Measurements from ENCODE around the gene BANK1. TPM values are rescaled to one million over a fixed set of nuclear protein-coding genes. Genes with fewer than 3 reads are reported as not detected.

The BANK1 gene
- total and polyA plus RNA-seq, 10 of the 15 experiments (the other 5 are each of a cell fraction or from before 2014, with no cell fraction given), result 0.13 to 2.1 (median 0.42) TPM

DNA sequence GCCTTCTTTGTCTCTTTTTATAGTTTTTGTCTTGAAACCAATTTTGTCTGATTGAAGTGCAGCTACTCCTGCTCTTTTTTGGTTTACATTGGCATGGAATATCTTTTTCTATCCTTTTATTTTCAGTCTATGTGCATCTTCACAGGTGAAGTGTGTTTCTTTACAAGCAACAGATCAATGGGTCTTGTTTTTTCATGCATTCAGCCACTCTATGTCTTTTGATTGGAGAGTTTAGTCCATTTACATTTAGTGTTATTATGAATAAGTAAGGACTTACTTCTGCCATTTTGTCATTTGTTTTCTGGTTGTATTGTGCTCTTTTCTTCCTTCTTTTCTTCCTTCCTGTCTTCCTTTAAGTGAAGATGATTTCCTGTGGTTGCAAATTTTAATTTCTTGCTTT lies 330.3 kb downstream of the BANK1 start (continued):
- TF ChIP-seq, protein P1, sequence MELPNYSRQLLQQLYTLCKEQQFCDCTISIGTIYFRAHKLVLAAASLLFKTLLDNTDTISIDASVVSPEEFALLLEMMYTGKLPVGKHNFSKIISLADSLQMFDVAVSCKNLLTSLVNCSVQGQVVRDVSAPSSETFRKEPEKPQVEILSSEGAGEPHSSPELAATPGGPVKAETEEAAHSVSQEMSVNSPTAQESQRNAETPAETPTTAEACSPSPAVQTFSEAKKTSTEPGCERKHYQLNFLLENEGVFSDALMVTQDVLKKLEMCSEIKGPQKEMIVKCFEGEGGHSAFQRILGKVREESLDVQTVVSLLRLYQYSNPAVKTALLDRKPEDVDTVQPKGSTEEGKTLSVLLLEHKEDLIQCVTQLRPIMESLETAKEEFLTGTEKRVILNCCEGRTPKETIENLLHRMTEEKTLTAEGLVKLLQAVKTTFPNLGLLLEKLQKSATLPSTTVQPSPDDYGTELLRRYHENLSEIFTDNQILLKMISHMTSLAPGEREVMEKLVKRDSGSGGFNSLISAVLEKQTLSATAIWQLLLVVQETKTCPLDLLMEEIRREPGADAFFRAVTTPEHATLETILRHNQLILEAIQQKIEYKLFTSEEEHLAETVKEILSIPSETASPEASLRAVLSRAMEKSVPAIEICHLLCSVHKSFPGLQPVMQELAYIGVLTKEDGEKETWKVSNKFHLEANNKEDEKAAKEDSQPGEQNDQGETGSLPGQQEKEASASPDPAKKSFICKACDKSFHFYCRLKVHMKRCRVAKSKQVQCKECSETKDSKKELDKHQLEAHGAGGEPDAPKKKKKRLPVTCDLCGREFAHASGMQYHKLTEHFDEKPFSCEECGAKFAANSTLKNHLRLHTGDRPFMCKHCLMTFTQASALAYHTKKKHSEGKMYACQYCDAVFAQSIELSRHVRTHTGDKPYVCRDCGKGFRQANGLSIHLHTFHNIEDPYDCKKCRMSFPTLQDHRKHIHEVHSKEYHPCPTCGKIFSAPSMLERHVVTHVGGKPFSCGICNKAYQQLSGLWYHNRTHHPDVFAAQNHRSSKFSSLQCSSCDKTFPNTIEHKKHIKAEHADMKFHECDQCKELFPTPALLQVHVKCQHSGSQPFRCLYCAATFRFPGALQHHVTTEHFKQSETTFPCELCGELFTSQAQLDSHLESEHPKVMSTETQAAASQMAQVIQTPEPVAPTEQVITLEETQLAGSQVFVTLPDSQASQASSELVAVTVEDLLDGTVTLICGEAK (IDR thresholded peaks at IDR 0.05; ENCODE audit: borderline replicate concordance), result no peak
- TF ChIP-seq, protein P2, sequence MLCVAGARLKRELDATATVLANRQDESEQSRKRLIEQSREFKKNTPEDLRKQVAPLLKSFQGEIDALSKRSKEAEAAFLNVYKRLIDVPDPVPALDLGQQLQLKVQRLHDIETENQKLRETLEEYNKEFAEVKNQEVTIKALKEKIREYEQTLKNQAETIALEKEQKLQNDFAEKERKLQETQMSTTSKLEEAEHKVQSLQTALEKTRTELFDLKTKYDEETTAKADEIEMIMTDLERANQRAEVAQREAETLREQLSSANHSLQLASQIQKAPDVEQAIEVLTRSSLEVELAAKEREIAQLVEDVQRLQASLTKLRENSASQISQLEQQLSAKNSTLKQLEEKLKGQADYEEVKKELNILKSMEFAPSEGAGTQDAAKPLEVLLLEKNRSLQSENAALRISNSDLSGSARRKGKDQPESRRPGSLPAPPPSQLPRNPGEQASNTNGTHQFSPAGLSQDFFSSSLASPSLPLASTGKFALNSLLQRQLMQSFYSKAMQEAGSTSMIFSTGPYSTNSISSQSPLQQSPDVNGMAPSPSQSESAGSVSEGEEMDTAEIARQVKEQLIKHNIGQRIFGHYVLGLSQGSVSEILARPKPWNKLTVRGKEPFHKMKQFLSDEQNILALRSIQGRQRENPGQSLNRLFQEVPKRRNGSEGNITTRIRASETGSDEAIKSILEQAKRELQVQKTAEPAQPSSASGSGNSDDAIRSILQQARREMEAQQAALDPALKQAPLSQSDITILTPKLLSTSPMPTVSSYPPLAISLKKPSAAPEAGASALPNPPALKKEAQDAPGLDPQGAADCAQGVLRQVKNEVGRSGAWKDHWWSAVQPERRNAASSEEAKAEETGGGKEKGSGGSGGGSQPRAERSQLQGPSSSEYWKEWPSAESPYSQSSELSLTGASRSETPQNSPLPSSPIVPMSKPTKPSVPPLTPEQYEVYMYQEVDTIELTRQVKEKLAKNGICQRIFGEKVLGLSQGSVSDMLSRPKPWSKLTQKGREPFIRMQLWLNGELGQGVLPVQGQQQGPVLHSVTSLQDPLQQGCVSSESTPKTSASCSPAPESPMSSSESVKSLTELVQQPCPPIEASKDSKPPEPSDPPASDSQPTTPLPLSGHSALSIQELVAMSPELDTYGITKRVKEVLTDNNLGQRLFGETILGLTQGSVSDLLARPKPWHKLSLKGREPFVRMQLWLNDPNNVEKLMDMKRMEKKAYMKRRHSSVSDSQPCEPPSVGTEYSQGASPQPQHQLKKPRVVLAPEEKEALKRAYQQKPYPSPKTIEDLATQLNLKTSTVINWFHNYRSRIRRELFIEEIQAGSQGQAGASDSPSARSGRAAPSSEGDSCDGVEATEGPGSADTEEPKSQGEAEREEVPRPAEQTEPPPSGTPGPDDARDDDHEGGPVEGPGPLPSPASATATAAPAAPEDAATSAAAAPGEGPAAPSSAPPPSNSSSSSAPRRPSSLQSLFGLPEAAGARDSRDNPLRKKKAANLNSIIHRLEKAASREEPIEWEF (IDR thresholded peaks at IDR 0.05; ENCODE audit: insufficient replicate concordance, low read depth, low read length), result no peak
- TF ChIP-seq CREB1 (IDR thresholded peaks at IDR 0.05; ENCODE audit: low read depth), result no peak
- TF ChIP-seq USF1 (IDR thresholded peaks at IDR 0.05; ENCODE audit: borderline replicate concordance, extremely low read length, insufficient read depth, low read depth, low read length), result no peak
- TF ChIP-seq RAD51 (IDR thresholded peaks at IDR 0.05), result no peak

Measured in GM12878 (cell line).